GF-D8 (cell line): ENCODE data around the gene COL6A1.
A peak's percentile ranks its signal among the peaks of the same experiment; 100 is the strongest.
"Not testable (repeated sequence)": the region's sequence is repeated elsewhere in the genome, so short reads cannot be mapped to it uniquely, and the experiment has no call there.

Experiments
- DNase-seq: peaks from one replicate; lab custom pipeline; 2025; lab: John Stamatoyannopoulos, UW

The COL6A1 gene

GRCh38 chr21:45969921-45970673, 11.5 kb upstream of the COL6A1 start:
- no peak for DNase-seq

- no peak for DNase-seq
These were observed 10.6 kb upstream of the COL6A1 start for GRCh38 chr21:45970674-45971615.

GRCh38 chr21:45971616-45972352, 9.8 kb upstream of the COL6A1 start:
- DNase-seq = no peak

GRCh38 chr21:45972353-45972715, 9.2 kb upstream of the COL6A1 start:
- DNase-seq = no peak

GRCh38 chr21:45972716-45973474, 8.7 kb upstream of the COL6A1 start:
- DNase-seq = no peak

GRCh38 chr21:45973475-45974072, 8.0 kb upstream of the COL6A1 start:
- peak; percentile 22 for DNase-seq

GRCh38 chr21:45974073-45975019, 7.2 kb upstream of the COL6A1 start:
- no peak for DNase-seq

- DNase-seq = no peak
These were observed 6.4 kb upstream of the COL6A1 start for GRCh38 chr21:45975020-45975666.

GRCh38 chr21:45975667-45976409, 5.7 kb upstream of the COL6A1 start:
- DNase-seq = not testable (repeated sequence)

GRCh38 chr21:45976701-45977311, 4.8 kb upstream of the COL6A1 start:
- no peak for DNase-seq

- DNase-seq = no peak
These were observed 4.2 kb upstream of the COL6A1 start for GRCh38 chr21:45977396-45977795.

GRCh38 chr21:45979141-45979631, 2.4 kb upstream of the COL6A1 start:
- DNase-seq = no peak

- no peak for DNase-seq
These were observed 1.9 kb upstream of the COL6A1 start for GRCh38 chr21:45979651-45980050.

- DNase-seq = no peak
These were observed 1.3 kb upstream of the COL6A1 start for GRCh38 chr21:45980271-45980670.

GRCh38 chr21:45980697-45981096, 873 bp upstream of the COL6A1 start:
- no peak for DNase-seq

- DNase-seq = no peak
These were observed 655 bp downstream of the COL6A1 start for GRCh38 chr21:45982092-45982757.

- no peak for DNase-seq
These were observed 1.4 kb downstream of the COL6A1 start for GRCh38 chr21:45982758-45983648.
